ENCODE data around the gene RNF31.

RNF31 gene

GRCh38 chr14:24130717-24131548, 16.4 kb upstream of the RNF31 start:
- no peak overlapping the region for H3K9ac ChIP-seq (ENCODE audit: low read length)

GRCh38 chr14:24131549-24131966, 15.7 kb upstream of the RNF31 start:
- Histone ChIP-seq H2AFZ (ENCODE audit: low read length) (no peak overlapping the region), H3F3A (ENCODE audit: insufficient read depth, low read length) (no peaks in the 10 kb centered on the region), H3K27ac (ENCODE audit: low read depth, low read length, poor library complexity, severe bottlenecking) (no peak overlapping the region), H3K27me3 (ENCODE audit: insufficient read depth, low read length) (no peaks in the 10 kb centered on the region), H3K9me2 (ENCODE audit: low read depth, low read length) (no peaks in the 10 kb centered on the region), H4K20me1 (ENCODE audit: insufficient read depth, low read length) (no peaks in the 10 kb centered on the region), H3K79me2 (ENCODE audit: insufficient read depth, low read length) (no peaks in the 10 kb centered on the region), H3K4me3 (ENCODE audit: low read depth, low read length, poor library complexity, severe bottlenecking) (no peak overlapping the region), H3K36me3 (ENCODE audit: insufficient read depth, low read length) (no peaks in the 10 kb centered on the region), H3K9me3 (ENCODE audit: low read length) (no peaks in the 10 kb centered on the region), H3K4me1 (ENCODE audit: insufficient read depth, low read length, severe bottlenecking) (peaks cover 19% of the 10 kb centered on the region), H3K4me2 (ENCODE audit: low read length) (no peak overlapping the region), H3K9ac (ENCODE audit: low read length) (no peak overlapping the region)
- TF ChIP-seq CTCF (IDR thresholded peaks at IDR 0.05; ENCODE audit: low read length) (no peak), EZH2 (IDR thresholded peaks at IDR 0.05; ENCODE audit: borderline replicate concordance, low read length) (no peak)

More at GRCh38 chr14:24130717-24131548, 16.4 kb upstream of the RNF31 start:
- Histone ChIP-seq H3K4me2 (ENCODE audit: low read length) (no peak overlapping the region), H3K4me1 (ENCODE audit: insufficient read depth, low read length, severe bottlenecking) (peaks cover 18% of the 10 kb centered on the region), H3K4me3 (ENCODE audit: low read depth, low read length, poor library complexity, severe bottlenecking) (no peak overlapping the region), H3K9me3 (ENCODE audit: low read length) (no peaks in the 10 kb centered on the region), H3F3A (ENCODE audit: insufficient read depth, low read length) (no peaks in the 10 kb centered on the region), H3K27ac (ENCODE audit: low read depth, low read length, poor library complexity, severe bottlenecking) (no peak overlapping the region), H3K79me2 (ENCODE audit: insufficient read depth, low read length) (no peaks in the 10 kb centered on the region), H4K20me1 (ENCODE audit: insufficient read depth, low read length) (no peaks in the 10 kb centered on the region), H2AFZ (ENCODE audit: low read length) (no peak overlapping the region), H3K27me3 (ENCODE audit: insufficient read depth, low read length) (no peaks in the 10 kb centered on the region), H3K9me2 (ENCODE audit: low read depth, low read length) (no peaks in the 10 kb centered on the region), H3K36me3 (ENCODE audit: insufficient read depth, low read length) (no peaks in the 10 kb centered on the region)
- TF ChIP-seq CTCF (IDR thresholded peaks at IDR 0.05; ENCODE audit: low read length) (no peak), EZH2 (IDR thresholded peaks at IDR 0.05; ENCODE audit: borderline replicate concordance, low read length) (no peak)

- H3K27me3 ChIP-seq (ENCODE audit: insufficient read depth, low read length) = no peaks in the 10 kb centered on the region
- peak overlapping the region; percentile 20; the same call in 1 of the 2 replicates for H3K4me2 ChIP-seq (ENCODE audit: low read length)
- H3K36me3 ChIP-seq (ENCODE audit: insufficient read depth, low read length) = peaks cover 1% of the 10 kb centered on the region; the same call in 1 of the 2 replicates
- H4K20me1 ChIP-seq (ENCODE audit: insufficient read depth, low read length) = no peaks in the 10 kb centered on the region
- TF ChIP-seq EZH2 (IDR thresholded peaks at IDR 0.05; ENCODE audit: borderline replicate concordance, low read length) = no peak
- no peak for TF ChIP-seq CTCF (IDR thresholded peaks at IDR 0.05; ENCODE audit: low read length)
- H3K27ac ChIP-seq (ENCODE audit: low read depth, low read length, poor library complexity, severe bottlenecking) = no peak overlapping the region
- no peak overlapping the region for H3K4me3 ChIP-seq (ENCODE audit: low read depth, low read length, poor library complexity, severe bottlenecking)
- peaks cover 25% of the 10 kb centered on the region for H3K4me1 ChIP-seq (ENCODE audit: insufficient read depth, low read length, severe bottlenecking)
- no peaks in the 10 kb centered on the region for H3K79me2 ChIP-seq (ENCODE audit: insufficient read depth, low read length)
- no peak overlapping the region for H2AFZ ChIP-seq (ENCODE audit: low read length)
- H3K9me2 ChIP-seq (ENCODE audit: low read depth, low read length) = no peaks in the 10 kb centered on the region
- H3F3A ChIP-seq (ENCODE audit: insufficient read depth, low read length) = no peaks in the 10 kb centered on the region
- no peaks in the 10 kb centered on the region for H3K9me3 ChIP-seq (ENCODE audit: low read length)
- no peak overlapping the region; the same call in 1 of the 2 replicates for H3K9ac ChIP-seq (ENCODE audit: low read length)
These were observed 15.1 kb upstream of the RNF31 start for GRCh38 chr14:24132061-24132685.
